GM18951 (cell line): ENCODE data around the gene CASP7.

Experiments used
- POLR2A ChIP-seq: IDR thresholded peaks from 4 replicates; pipeline ENCODE4 v1.6.1; 2011; ENCODE audit warnings: mild to moderate bottlenecking; ENCODE audit not compliant: insufficient read length, insufficient read depth; ENCODE audit errors: extremely low read depth
- in situ Hi-C: fragments of 300-500 bp; cut with MboI; formaldehyde crosslinking; loops from one replicate; pipeline ENCODE4 v1.12.0; 2022; ENCODE audit warnings: low sequenced_read_pairs, mixed read lengths, inconsistent platforms; ENCODE audit not compliant: unreplicated experiment

CASP7 gene

DNA sequence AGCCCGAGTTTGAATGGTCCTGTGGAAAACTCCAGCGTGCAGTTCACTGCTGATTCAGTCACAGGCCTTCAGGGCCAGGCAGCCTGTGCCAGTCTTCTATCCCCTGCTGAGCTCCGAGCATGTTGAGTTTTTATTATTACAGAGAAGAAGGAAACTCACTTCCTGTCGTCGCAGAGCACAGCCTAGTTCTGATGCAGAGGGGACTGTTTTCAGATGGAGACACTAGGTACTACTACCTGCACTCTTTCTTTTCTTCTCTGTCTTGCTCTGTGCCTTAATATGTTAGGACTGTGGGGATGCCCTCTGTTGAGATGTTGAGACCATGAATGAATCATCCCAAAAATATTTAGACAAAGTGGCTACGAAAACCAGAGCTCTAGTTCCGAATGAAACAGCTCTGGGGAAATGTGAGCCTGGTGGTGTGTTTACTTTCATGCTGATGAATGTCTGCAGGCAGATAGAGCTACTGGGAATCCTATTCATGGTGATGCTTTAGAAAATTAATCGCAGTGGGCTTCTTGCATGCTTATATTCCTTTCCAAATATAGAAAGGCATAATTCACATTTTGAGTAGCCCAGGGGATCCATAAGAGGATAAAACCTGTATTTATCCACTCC lies 29.6 kb downstream of the CASP7 start:
- no peak for TF ChIP-seq POLR2A
- in situ Hi-C loops = loop anchor here (10.0 kb wide), 1 partner anchor 395 kb away; no protein-coding TSS in a partner anchor

- in situ Hi-C loops = no loop called here
- no peak for TF ChIP-seq POLR2A
These were observed 31.4 kb downstream of the CASP7 start for GRCh38 chr10:113711142-113711541.

DNA sequence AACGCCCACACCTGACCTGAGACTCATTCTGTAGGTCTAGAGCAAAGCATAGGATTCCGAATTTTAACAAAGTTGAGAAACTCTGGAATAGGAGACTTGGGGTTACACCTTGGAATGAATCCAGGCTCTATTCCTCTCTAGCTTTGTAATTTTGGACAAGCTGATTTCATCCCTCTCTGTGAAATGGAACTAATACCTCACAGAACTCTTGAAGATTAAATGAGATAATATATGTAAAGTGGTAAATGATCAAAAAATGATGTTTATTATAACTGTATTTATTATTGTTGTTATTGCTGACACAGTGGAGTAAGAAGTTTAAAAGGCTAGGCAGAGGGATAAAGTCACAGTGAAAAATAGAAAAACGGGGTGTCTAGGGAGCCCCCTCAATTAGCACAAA lies 32.3 kb downstream of the CASP7 start:
- in situ Hi-C loops = no loop called here
- no peak for TF ChIP-seq POLR2A

DNA sequence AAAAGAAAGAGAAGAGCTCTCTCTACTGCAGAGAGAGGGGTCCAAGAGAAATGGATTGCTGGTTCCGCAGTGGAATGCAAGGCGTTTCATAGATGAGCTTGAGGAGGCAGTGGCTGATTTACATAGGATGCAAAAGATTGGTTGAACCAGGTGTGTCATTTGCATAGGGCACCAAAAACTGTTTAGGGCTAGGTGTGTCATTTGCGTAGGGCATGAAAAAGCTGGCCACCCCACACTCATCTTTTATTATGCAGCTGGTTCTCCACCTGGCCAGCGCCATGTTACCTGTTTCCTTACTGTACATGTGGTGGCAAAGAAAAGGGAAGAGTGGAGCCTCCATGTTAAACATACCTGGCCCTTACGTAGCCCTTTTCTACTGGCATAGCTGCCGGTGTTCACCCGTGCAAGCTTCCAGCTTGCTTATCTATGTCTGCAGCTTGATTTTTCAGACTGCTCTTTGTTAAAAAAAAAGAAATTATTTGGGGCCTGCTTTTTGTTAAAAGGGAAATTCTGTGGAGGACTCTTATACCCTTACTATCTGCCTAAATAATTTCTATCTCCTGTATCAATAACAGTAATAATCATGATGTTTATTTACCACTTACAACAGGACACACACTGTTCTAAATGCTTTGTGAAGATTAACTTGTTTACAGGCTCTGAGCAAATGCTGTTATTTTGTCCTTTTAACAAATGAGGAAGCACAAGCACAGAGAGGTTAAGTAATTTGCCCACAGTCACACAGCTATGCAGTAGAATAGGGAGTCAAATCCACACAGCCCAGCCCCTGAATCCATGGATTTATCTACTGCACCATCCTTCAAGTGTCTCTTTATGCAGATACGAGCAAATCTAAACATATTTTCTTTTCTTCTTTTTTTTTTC lies 33.3 kb downstream of the CASP7 start:
- TF ChIP-seq POLR2A = no peak
- in situ Hi-C loops = no loop called here

GRCh38 chr10:113713640-113713982 lies 33.9 kb downstream of the CASP7 start:
- in situ Hi-C loops = no loop called here
- no peak for TF ChIP-seq POLR2A

DNA sequence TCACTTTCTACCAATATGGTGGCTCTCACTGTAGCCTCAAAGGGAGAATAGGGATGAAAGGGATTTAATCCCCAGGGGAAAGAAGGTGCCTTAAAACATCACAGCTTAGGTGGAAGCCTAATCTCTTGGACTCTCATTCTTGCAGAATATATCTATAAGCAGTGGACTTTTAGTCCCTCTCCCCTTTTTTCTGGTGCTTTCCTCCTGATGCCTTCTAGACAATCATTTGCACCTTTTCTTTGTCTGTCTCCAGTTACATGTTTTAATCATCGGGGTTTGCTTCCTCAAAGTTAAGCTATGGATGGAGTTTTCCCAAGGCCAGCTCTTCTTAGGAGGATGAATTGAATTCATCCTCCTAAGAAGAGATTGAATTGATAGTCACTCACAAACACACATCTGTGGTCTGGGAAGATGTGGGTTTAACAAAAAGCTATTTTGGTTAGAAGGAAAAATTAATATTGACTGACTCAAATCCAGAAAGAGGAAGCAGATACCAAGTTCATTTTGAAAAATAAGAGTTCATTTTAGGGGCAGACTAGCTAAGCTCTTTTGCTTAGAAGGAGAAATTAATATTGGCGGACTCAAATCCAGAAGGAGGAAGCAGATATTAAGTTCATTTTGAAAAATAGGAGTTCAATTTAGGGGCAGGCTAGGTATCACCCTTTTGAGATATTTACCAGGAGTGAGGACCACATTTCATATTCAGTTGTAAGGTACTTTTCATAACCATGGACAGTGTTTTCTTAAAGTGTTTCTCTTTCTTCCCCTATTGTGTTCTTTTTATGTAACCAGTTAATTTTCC lies 36.6 kb downstream of the CASP7 start:
- in situ Hi-C loops = no loop called here
- no peak for TF ChIP-seq POLR2A

DNA sequence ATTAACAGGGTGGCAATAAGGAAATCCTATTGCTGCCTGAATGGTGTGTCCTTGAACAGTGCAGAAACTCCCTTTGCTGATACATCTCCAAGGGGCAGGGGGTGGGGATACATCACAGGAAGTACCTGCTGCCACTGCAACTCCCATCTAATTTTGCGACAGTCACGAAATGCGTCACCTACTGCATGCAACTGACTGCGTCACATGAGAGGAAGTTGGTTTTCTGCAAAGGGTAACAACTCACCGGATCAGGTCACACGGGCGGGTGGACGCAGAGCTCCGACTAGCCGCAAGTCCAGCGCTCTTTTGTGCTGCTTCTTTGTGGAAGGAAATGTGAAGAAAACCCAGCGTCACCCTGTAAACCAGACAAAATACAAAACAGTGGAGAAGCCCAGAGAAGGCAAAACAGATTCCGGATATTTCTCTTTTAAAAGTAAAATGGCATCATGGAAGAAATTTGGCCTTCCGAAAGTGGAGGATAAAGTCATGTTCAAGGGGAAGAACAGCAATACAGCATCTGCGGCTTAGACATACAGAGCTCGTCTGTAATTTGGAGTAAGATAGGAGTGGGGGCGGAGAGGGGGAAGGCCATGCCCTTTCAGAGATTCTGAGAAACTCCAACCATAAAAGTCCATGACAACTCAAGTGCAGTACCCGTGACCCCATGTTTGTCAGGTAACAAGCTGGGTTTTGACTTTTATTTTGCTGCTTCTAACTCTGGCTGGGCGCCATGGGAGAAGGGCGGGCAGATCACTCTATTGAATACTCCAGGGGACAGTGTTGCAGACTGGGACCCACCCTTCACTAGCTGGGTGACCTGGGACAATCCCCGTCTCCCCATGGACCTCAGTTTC lies 39.5 kb downstream of the CASP7 start:
- TF ChIP-seq POLR2A = no peak
- in situ Hi-C loops = no loop called here

DNA sequence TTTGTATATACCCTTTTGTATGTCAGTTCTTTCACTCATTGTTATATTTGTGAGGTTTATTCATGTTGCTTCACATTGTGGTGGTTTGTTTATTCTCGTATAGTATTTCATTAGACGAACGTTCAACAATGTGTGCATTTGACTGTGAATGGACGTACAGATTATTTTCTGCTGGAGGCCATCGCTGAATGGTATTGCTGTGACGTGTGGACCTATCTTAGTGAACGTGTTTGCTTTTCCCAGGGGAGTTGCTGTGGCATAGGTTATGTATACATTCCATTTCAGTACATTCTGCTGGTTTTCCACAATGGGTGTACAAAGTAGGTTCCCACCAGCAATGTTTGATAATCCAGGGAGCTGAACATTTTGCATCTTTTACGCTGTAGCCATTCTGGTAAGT lies 40.7 kb downstream of the CASP7 start:
- TF ChIP-seq POLR2A = no peak
- in situ Hi-C loops = no loop called here

- no peak for TF ChIP-seq POLR2A
- in situ Hi-C loops = no loop called here
These were observed 52.6 kb downstream of the CASP7 start for GRCh38 chr10:113732160-113732881.

DNA sequence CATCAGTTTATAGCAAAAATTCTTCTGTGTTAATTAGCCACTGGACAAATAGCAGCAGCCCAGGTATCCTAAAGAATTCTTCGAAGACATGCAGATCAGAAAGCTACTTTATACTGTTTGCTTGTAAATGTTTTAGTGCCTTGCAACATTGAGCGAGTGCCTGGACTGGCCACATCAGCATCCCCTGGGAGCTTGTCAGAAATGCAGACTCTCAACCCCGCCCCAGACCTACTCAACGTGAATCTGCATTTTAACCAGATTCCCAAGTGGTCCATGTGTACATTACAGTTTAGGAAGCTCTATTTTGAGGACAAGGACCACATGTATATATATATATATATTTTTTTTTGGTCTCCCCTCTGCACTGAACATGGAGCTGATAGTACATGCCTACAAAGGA lies 53.3 kb downstream of the CASP7 start:
- in situ Hi-C loops = no loop called here
- TF ChIP-seq POLR2A = no peak

DNA sequence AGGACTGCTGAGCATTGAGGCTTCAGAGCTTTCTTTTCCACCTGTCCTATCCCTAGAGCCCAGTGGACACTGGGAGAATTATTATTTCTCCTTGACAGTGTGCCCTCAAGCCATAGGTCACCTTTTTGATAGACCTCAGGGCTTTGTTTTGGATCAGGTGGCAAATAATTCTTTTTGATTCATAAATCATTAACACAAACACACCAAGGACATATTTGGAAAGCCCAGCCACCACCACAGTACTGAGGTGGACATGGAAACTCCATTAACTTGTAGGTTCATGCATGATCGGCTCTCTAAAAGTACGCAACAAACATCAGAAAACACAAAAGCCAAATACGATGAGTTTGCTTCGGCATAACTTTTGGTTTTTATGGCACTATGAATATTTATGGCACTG lies 53.9 kb downstream of the CASP7 start:
- in situ Hi-C loops = no loop called here
- TF ChIP-seq POLR2A = no peak

DNA sequence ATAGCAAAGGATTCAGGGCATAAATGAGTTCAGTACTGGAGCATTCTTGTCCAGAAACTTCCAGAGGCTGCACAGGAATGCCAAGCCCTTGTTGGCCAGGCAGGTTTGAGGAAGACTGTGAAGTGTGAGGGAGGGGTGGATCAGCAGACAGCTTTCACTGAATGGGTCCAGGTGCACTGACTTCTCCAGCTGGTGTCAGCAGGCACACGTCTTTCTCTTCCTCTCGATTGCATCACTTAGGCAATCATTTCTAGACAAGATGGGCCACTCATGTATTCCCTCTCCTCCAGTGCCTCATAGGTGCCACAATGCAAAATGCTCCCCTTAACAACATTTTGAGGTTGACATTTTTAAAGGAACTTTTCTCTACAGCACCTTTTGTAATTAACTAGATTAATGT lies 56.2 kb downstream of the CASP7 start:
- no peak for TF ChIP-seq POLR2A
- in situ Hi-C loops = no loop called here
